ENCODE data around the gene SFXN5.

GRCh38 chr2:72932805-72933204, 138.7 kb downstream of the SFXN5 start:
- TF ChIP-seq POLR2A (IDR thresholded peaks at IDR 0.05) = no peak
- TF ChIP-seq CTCF (IDR thresholded peaks at IDR 0.05) = no peak

Measured in prostate gland (tissue), 2 donors.